K562 (cell line): ENCODE results near the gene JPT1. TPM values are rescaled to one million over a fixed set of nuclear protein-coding genes. Genes with fewer than 3 reads are reported as not detected.

ENCODE experiments used
- CTBP1 ChIP-seq: fragments of 450-650 bp; IDR thresholded peaks from 2 replicates; pipeline ENCODE4 v1.6.1; 2016; ENCODE audit warnings: borderline replicate concordance
- DIDO1 ChIP-seq: fragments of 450-650 bp; IDR thresholded peaks from 2 replicates; pipeline ENCODE4 v1.6.1; 2016; ENCODE audit warnings: low read depth, missing biosample characterization, missing genetic modification characterization
- HMG20B ChIP-seq: fragments of 250-450 bp; sonication (Bioruptor Pico); IDR thresholded peaks from 2 replicates; pipeline ENCODE4 v1.5.0; 2021; ENCODE audit warnings: mild to moderate bottlenecking
- ID3 ChIP-seq, 2 experiments: fragments of 250-450 bp in 1 of 2; fragments of 450-650 bp in 1 of 2; sonication (Bioruptor Pico) in 1 of 2; IDR thresholded peaks; 2 replicates each; pipeline versions ENCODE4 v1.6.1 to v1.8.0; 2016 to 2021; ENCODE audit warnings: mild to moderate bottlenecking in 2 of 2, moderate library complexity in 2 of 2, missing compliant biosample characterization in 1 of 2, missing genetic modification characterization in 1 of 2
- KDM4B ChIP-seq, 2 experiments: fragments of 450-650 bp in 1 of 2; sonication (generic) in 1 of 2; IDR thresholded peaks; 2 replicates each; pipeline ENCODE4 v1.6.1; 2016 to 2017; ENCODE audit warnings: borderline replicate concordance in 2 of 2, antibody characterized with exemption in 1 of 2, low read depth in 1 of 2, mild to moderate bottlenecking in 1 of 2
- MAFK ChIP-seq: IDR thresholded peaks from 2 replicates; pipeline ENCODE4 v1.6.1; 2011; ENCODE audit warnings: low read length, improper control_type of control experiment
- NR0B1 ChIP-seq: fragments of 450-650 bp; IDR thresholded peaks from one replicate; pipeline ENCODE4 v1.6.1; 2018; ENCODE audit warnings: mild to moderate bottlenecking, moderate library complexity; ENCODE audit not compliant: partially characterized antibody
- NR2F6 ChIP-seq: fragments of 450-650 bp; formaldehyde crosslinking; IDR thresholded peaks from 2 replicates; pipeline ENCODE4 v1.4.0; 2020; ENCODE audit warnings: mild to moderate bottlenecking
- TEAD1 ChIP-seq, 2 experiments: fragments of 450-650 bp in 1 of 2; sonication (generic) in 1 of 2; formaldehyde crosslinking; IDR thresholded peaks; 2 replicates each; pipeline versions ENCODE4 v1.4.0 to v1.8.0; 2020 to 2022; ENCODE audit warnings: mild to moderate bottlenecking in 2 of 2, missing genetic modification reagents in 1 of 2
- UBTF ChIP-seq, 2 experiments: IDR thresholded peaks; 2 replicates each; pipeline ENCODE4 v1.6.1; 2012; ENCODE audit warnings: improper control_type of control experiment in 2 of 2, low read depth in 2 of 2, low read length in 2 of 2, borderline replicate concordance in 1 of 2
- USF1 ChIP-seq: sonication (generic); formaldehyde crosslinking; IDR thresholded peaks from 2 replicates; pipeline ENCODE4 v1.9.0; 2022; ENCODE audit warnings: mild to moderate bottlenecking, missing genetic modification reagents
- ZBTB33 ChIP-seq: sonication (generic); formaldehyde crosslinking; IDR thresholded peaks from 2 replicates; pipeline ENCODE4 v1.8.1; 2023; ENCODE audit warnings: mild to moderate bottlenecking, missing genetic modification reagents
- ZC3H4 ChIP-seq: sonication (generic); formaldehyde crosslinking; IDR thresholded peaks from 2 replicates; pipeline ENCODE4 v1.9.0; 2021; ENCODE audit warnings: missing genetic modification reagents, borderline replicate concordance
- ZNF175 ChIP-seq: fragments of 200-800 bp; sonication (Bioruptor generic); IDR thresholded peaks from 2 replicates; pipeline ENCODE4 v1.6.1; 2016; ENCODE audit warnings: low read depth, mild to moderate bottlenecking, missing genetic modification characterization, missing compliant biosample characterization
- ZNF239 ChIP-seq: fragments of 250-450 bp; sonication (Bioruptor Pico); IDR thresholded peaks from 2 replicates; pipeline ENCODE4 v1.4.0; 2020; ENCODE audit warnings: mild to moderate bottlenecking
- ZNF57 ChIP-seq: fragments of 450-650 bp; formaldehyde crosslinking; IDR thresholded peaks from 2 replicates; pipeline ENCODE4 v1.4.0; 2020; ENCODE audit warnings: mild to moderate bottlenecking, moderate library complexity
- ZNF778 ChIP-seq: fragments of 450-650 bp; formaldehyde crosslinking; IDR thresholded peaks from 2 replicates; pipeline ENCODE4 v1.4.0; 2020; ENCODE audit warnings: mild to moderate bottlenecking, moderate library complexity
- polyA plus RNA-seq, 8 experiments: library from polyadenylated mRNA; depleted of rRNA in 4 of 8; stranded (reverse) in 5 of 8; unstranded in 3 of 8; fragments of >200 nt; fragmentation: Nextera tagmentation in 2 of 8; fragmentation: Illumina TruSeq in 1 of 8; extraction: Ambion mirVana in 2 of 8; extraction: Trizol in 1 of 8; gene quantifications; 2 replicates each; pipeline versions ENCODE4 v1.2.1 to v1.2.3, GENCODE V29; 2011 to 2014; ENCODE audit warnings: inconsistent platforms in 1 of 8, missing spikeins in 1 of 8
- total RNA-seq, 7 experiments: library from RNA; depleted of rRNA in 6 of 7; stranded (reverse); fragments of >200 nt in 6 of 7; fragmentation: Illumina TruSeq in 2 of 7; extraction: Trizol in 2 of 7; gene quantifications; 2 replicates each; pipeline versions ENCODE4 v1.2.1 to v1.2.3, GENCODE V29; 2011 to 2021; ENCODE audit warnings: low replicate concordance in 1 of 7

JPT1 gene
- total and polyA plus RNA-seq, 9 of the 15 experiments (the other 6 are each of a cell fraction or from before 2014, with no cell fraction given) = 56.7 to 292 (median 144) TPM

- TF ChIP-seq UBTF (IDR thresholded peaks at IDR 0.05; ENCODE audit: borderline replicate concordance in 1 of 2, low read depth in 2 of 2, low read length in 2 of 2) = 0 out of 4 replicates have a peak, but pooled peaks of 1 of the 2 experiments have one; percentile 2
- peak; percentile 35; the same call in 1 of the 2 replicates for TF ChIP-seq CTBP1
- TF ChIP-seq ZBTB33 (CRISPR knock-in tag) = peak; percentile 94
- no peak for TF ChIP-seq HMG20B (CRISPR knock-in tag)
- TF ChIP-seq TEAD1 (CRISPR knock-in tag; IDR thresholded peaks at IDR 0.05) = peak in 1 of 2 experiments; percentile 82; a peak in 2 of 4 replicates
- no peak for TF ChIP-seq NR2F6 (CRISPR knock-in tag)
- TF ChIP-seq ZNF778 = no peak
- TF ChIP-seq ZNF57 (CRISPR knock-in tag) = no peak
- no peak for TF ChIP-seq ID3 (CRISPR knock-in tag; IDR thresholded peaks at IDR 0.05)
- TF ChIP-seq ID3 (tag; IDR thresholded peaks at IDR 0.05) = 0 out of 2 replicates have a peak, but pooled peaks have one; percentile 21
- no peak for TF ChIP-seq ZNF239 (CRISPR knock-in tag)
- TF ChIP-seq KDM4B (IDR thresholded peaks at IDR 0.05; ENCODE audit: borderline replicate concordance in 2 of 2, low read depth in 1 of 2) = 0 out of 4 replicates have a peak, but pooled peaks of 1 of the 2 experiments have one; percentile 4
- TF ChIP-seq ZNF175 (CRISPR knock-in tag) = no peak
- no peak for TF ChIP-seq MAFK
- no peak for TF ChIP-seq NR0B1
- 0 out of 2 replicates have a peak, but pooled peaks have one; percentile 32 for TF ChIP-seq USF1 (CRISPR knock-in tag)
- no peak for TF ChIP-seq DIDO1 (tag)
- no peak for TF ChIP-seq ZC3H4 (CRISPR knock-in tag)
These were observed 66.5 kb downstream of the JPT1 start, which contains the start of gene SLC16A5 (continued) for GRCh38 chr17:75087558-75088453.
